GM12891 (cell line): ENCODE measurements around the gene SNX18.

ENCODE experiments used
- DNase-seq: peaks from one replicate; pipeline ENCODE4 v3.0.0; 2011; ENCODE audit warnings: low spot score; ENCODE audit not compliant: insufficient read length
- FAIRE-seq: peaks from 2 replicates; lab custom pipeline; 2011; peaks lifted over from hg19 to GRCh38; lab: Jason Lieb, UNC
- PAX5 ChIP-seq: IDR thresholded peaks from 2 replicates; pipeline ENCODE4 v1.6.1; 2011; ENCODE audit warnings: low read length, moderate library complexity, mild to moderate bottlenecking; ENCODE audit not compliant: insufficient read depth, severe bottlenecking
- POLR2A ChIP-seq: IDR thresholded peaks from 2 replicates; pipeline ENCODE4 v1.6.1; 2011; ENCODE audit warnings: low read depth, low read length, control low read depth
- POLR2AphosphoS5 ChIP-seq: IDR thresholded peaks from 2 replicates; pipeline ENCODE4 v1.6.1; 2011; ENCODE audit warnings: low read depth, low read length, control low read depth
- POU2F2 ChIP-seq: IDR thresholded peaks from 2 replicates; pipeline ENCODE4 v1.6.1; 2011; ENCODE audit warnings: low read depth, mild to moderate bottlenecking, control low read depth, low read length, moderate library complexity
- SPI1 ChIP-seq: IDR thresholded peaks from 2 replicates; pipeline ENCODE4 v1.6.1; 2011; ENCODE audit warnings: low read depth, low read length, control low read depth
- TAF1 ChIP-seq: IDR thresholded peaks from 2 replicates; pipeline ENCODE4 v1.6.1; 2011; ENCODE audit warnings: low read depth, low read length, control low read depth

SNX18 gene

DNA sequence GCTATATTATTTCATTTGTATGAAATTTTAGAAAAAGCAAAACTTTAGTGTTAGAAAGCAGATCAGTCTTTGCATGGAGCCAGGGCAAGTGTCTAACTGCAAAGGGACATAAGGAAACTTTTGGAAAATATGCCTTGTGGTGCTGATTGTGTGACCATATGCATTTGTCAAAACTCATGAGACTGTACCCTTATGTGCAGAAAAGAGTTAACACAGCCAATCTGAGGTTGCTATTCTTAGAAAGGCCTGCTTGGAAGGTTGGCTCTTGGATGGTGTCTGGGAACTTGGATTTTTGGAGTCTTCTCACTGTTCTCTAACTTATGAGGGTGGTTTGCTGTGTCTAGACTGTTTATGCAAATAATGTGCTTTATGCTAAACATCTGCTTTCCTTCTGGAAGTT lies 76.6 kb downstream of the SNX18 start:
- FAIRE-seq (no peak), DNase-seq (no peak)
- TF ChIP-seq PAX5 (no peak), POLR2AphosphoS5 (no peak)

DNA sequence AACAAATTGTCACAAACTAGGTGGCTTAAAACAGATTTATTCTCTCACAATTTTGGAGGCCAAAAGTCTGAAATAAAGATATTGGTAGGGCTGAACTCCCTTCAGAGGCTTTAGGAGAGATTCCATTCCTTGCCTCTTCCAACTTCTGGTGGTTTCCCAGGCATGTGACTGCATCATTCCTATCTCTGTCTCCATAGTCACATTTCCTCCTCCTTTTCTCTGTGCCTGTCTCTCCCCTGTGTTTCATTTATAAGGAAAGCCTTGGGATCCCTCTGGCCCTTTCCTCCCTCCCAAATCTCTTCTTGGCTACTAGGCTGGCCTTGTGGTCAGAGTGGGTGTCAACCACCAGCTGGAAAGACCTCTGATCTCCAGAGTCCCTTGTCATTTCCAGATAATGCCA lies 78.2 kb downstream of the SNX18 start:
- TF ChIP-seq POLR2A: no peak
- no peak for TF ChIP-seq SPI1
- no peak for TF ChIP-seq POU2F2
- TF ChIP-seq TAF1: no peak
- TF ChIP-seq PAX5: no peak
- no peak for TF ChIP-seq POLR2AphosphoS5
- DNase-seq (no peak), FAIRE-seq (no peak)
